Measurements from ENCODE around the gene ZSCAN10. TPM values are rescaled to one million over a fixed set of nuclear protein-coding genes. Genes with fewer than 3 reads are reported as not detected.
"Not testable (repeated sequence)": the region's sequence is repeated elsewhere in the genome, so short reads cannot be mapped to it uniquely, and the experiment has no call there.

Gene ZSCAN10
- total RNA-seq, 1 donor from 2014 or later = not detected

DNA sequence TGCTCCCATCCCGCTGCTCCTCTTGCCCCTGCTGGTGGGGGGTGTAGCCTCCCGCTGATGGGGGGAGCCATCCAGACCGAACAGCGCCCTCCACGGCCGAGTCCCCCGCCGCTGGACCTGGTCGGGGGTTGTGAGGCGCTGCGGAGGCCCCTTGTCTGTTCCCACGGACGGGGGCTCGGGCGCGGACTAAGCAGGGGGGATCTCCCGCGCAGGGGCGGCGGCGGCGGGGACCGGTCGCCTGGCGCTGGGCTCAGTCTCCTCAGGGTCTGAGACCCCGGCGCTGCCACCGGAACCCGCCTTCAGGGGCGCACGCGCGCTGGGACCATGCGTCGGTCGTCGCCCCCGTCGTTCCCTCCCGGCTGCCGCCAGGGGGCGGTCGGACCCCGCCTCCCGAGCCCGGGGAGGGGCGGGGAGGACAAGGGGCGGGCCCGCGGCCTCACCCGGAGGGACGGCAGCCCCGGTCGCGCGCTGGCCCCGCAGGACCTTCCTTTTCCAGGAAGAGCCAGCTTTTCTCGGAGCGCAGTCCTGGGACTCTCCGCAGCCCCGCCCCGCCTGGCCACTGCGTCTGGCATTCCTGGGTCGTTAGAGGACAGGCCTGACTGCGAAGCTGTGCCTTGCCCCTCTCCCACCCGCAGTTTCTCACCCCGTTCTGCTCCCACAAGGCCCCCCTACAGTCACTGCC is 39.9 kb downstream of the ZSCAN10 start:
- ATAC-seq (peak; percentile 98), DNase-seq (peak; percentile 95)
- TF ChIP-seq, protein P1, sequence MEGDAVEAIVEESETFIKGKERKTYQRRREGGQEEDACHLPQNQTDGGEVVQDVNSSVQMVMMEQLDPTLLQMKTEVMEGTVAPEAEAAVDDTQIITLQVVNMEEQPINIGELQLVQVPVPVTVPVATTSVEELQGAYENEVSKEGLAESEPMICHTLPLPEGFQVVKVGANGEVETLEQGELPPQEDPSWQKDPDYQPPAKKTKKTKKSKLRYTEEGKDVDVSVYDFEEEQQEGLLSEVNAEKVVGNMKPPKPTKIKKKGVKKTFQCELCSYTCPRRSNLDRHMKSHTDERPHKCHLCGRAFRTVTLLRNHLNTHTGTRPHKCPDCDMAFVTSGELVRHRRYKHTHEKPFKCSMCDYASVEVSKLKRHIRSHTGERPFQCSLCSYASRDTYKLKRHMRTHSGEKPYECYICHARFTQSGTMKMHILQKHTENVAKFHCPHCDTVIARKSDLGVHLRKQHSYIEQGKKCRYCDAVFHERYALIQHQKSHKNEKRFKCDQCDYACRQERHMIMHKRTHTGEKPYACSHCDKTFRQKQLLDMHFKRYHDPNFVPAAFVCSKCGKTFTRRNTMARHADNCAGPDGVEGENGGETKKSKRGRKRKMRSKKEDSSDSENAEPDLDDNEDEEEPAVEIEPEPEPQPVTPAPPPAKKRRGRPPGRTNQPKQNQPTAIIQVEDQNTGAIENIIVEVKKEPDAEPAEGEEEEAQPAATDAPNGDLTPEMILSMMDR (IDR thresholded peaks at IDR 0.05) = peak; percentile 91
- intact Hi-C loops (cut with DNase I) = no loop called here
- peak overlapping the region; percentile 86 for H3K4me3 ChIP-seq
- no peaks in the 10 kb centered on the region for H3K27me3 ChIP-seq
- peaks cover 20% of the 10 kb centered on the region for H3K4me1 ChIP-seq
- peak overlapping the region; percentile 82 for H3K27ac ChIP-seq
- no peaks in the 10 kb centered on the region for H3K9me3 ChIP-seq
- no peaks in the 10 kb centered on the region for H3K36me3 ChIP-seq

DNA sequence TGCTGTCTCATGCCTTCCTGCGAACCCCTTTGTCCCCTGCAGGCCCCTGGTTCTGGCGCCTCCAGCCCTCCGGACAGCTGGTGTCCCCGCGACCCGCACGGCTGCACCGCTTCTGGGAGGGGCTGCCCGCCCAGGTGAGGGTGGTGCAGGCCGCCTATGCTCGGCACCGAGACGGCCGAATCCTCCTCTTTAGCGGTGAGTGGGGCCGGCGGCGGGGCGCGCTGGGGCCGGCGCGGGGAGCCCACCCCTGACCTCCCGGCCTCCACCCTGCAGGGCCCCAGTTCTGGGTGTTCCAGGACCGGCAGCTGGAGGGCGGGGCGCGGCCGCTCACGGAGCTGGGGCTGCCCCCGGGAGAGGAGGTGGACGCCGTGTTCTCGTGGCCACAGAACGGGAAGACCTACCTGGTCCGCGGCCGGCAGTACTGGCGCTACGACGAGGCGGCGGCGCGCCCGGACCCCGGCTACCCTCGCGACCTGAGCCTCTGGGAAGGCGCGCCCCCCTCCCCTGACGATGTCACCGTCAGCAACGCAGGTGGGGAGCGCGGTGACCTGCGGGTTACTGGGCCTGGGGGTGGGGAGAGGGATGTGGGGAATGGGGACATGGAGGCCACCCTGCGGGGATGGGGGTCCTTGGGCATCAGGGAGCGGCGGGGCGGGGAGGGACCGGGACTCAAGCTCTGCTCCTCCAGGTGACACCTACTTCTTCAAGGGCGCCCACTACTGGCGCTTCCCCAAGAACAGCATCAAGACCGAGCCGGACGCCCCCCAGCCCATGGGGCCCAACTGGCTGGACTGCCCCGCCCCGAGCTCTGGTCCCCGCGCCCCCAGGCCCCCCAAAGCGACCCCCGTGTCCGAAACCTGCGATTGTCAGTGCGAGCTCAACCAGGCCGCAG is 40.7 kb downstream of the ZSCAN10 start:
- no peaks in the 10 kb centered on the region for H3K9me3 ChIP-seq
- peak overlapping the region; percentile 82 for H3K27ac ChIP-seq
- TF ChIP-seq, protein P1 (IDR thresholded peaks at IDR 0.05) = no peak
- H3K4me3 ChIP-seq = peak overlapping the region; percentile 86
- DNase-seq = peak; percentile 81
- H3K36me3 ChIP-seq = no peaks in the 10 kb centered on the region
- no peaks in the 10 kb centered on the region for H3K27me3 ChIP-seq
- peaks cover 20% of the 10 kb centered on the region for H3K4me1 ChIP-seq
- intact Hi-C loops (cut with DNase I) = no loop called here
- ATAC-seq = peak; percentile 38

DNA sequence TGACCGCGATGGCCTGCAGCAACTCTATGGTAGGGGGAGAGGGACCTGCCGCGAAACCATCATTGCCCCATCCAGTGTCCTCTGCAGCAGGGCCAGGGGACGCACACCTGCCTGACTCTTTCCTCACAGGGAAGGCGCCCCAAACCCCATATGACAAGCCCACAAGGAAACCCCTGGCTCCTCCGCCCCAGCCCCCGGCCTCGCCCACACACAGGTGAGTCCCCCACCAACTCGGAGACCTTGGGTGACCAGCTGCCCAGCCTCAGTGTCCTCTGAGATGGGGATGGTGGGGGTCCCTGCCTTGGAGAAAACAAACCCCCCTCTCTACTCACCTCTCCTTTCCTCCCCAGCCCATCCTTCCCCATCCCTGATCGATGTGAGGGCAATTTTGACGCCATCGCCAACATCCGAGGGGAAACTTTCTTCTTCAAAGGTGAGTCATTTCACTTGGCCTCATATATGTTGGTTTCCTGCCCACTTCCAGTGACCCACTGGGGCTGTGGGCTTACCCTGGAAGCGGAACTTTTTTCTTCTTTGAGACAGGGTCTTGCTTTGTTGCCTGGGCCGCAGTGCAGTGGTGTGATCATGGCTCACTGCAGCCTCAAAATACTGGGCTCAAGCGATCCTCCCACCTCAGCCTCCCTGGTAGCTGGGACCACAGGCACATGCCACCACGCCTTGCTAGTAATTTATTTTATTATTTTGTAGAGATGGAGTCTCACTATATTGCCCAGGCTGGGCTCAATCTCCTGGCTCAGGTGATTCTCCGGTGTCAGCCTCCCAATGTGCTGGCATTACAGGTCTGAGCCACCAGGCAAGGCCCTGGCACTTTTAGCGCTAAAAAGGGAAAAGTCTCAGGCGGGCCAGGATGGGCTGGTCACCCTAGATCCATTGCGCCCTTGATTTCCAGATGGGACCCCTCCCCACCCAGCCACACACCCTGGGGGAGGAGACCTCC is 41.6 kb downstream of the ZSCAN10 start:
- H3K27ac ChIP-seq = no peak overlapping the region
- DNase-seq (no peak), ATAC-seq (no peak)
- peak overlapping the region; percentile 86 for H3K4me3 ChIP-seq
- intact Hi-C loops (cut with DNase I) = no loop called here
- H3K27me3 ChIP-seq = no peaks in the 10 kb centered on the region
- H3K36me3 ChIP-seq = no peaks in the 10 kb centered on the region
- TF ChIP-seq, protein P1 (IDR thresholded peaks at IDR 0.05) = no peak
- peaks cover 20% of the 10 kb centered on the region for H3K4me1 ChIP-seq
- no peaks in the 10 kb centered on the region for H3K9me3 ChIP-seq

DNA sequence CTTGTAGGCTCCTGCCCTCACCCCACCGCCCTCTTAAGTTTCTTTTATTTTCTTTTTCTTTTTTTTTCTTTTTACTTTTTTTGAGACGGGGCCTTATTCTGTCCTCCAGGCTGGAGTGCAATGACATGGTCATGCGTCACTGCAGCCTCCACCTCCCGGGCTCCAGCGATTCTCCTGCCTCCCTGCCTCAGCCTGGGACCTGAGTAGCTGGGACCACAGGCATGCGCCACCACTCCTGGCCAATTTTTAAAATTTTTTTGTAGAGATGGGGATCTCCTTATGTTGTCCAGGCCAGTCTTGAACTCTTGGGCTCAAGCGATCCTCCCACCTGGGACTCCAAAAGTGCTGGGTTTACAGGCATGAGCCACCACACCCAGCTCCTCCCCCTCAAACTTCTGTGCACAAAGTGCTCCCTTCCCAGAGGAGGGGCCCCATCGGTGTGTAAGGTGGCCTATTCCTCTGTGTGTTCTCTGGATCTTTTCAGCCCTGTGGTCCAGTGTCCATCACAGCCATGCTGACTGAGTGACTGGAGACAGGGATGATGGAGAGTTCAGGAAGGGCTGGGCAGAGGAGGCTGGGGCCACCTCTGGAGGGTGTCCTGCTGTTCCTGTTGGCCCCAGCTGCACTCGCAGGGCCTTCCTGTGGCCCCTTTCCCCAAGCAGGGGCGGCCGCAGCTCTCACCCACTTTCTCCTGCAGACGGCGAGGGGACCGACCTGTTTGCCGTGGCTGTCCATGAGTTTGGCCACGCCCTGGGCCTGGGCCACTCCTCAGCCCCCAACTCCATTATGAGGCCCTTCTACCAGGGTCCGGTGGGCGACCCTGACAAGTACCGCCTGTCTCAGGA is 42.5 kb downstream of the ZSCAN10 start:
- intact Hi-C loops (cut with DNase I) = no loop called here
- H3K27me3 ChIP-seq = no peaks in the 10 kb centered on the region
- H3K9me3 ChIP-seq = no peaks in the 10 kb centered on the region
- no peak overlapping the region for H3K27ac ChIP-seq
- no peak overlapping the region for H3K4me3 ChIP-seq
- no peak for DNase-seq
- H3K4me1 ChIP-seq = peaks cover 20% of the 10 kb centered on the region
- TF ChIP-seq, protein P1 (IDR thresholded peaks at IDR 0.05) = no peak
- H3K36me3 ChIP-seq = no peaks in the 10 kb centered on the region
- no peak for ATAC-seq

DNA sequence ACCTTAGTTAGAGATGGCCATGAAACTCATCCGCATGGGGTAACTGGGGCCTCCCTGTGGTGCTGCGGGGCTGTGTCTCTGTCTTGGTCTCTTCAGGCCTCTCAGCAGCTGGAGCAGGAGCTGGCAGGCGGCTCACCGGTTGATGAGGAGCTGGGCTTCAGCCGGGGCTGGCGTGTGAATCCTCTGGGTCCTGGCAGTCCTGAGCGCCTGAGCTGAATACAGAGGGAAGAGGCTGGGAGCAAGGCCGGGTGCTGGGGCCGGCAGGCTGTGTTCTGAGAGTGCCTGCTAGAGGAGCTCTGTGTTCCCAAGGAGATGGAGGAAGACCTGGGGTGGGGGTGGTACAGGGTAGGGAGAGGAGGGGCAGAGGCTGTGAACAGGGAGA is 43.4 kb downstream of the ZSCAN10 start:
- H3K36me3 ChIP-seq; DNase-seq; intact Hi-C loops (cut with DNase I); ATAC-seq; H3K27me3 ChIP-seq; H3K27ac ChIP-seq; H3K4me3 ChIP-seq; H3K9me3 ChIP-seq: not testable (repeated sequence)
- H3K4me1 ChIP-seq = peaks cover 20% of the 10 kb centered on the region

Data from upper lobe of right lung (tissue), 1 donor.